Lower leg skin (tissue), 3 donors: ENCODE results near the gene VAV2.

Experiments used
- POLR2A ChIP-seq, 2 donors: fragments of 450-650 bp; IDR thresholded peaks; one replicate each; pipeline ENCODE4 v1.6.1; 2016 to 2017; ENCODE audit warnings: antibody characterized with exemption in 2 of 2, mild to moderate bottlenecking in 1 of 2, moderate library complexity in 1 of 2
- TF ChIP-seq, protein P1 (sequence below), 3 donors: fragments of 450-650 bp; IDR thresholded peaks; one replicate each; pipeline ENCODE4 v1.5.1; 2016; ENCODE audit warnings: antibody characterized with exemption in 3 of 3, mild to moderate bottlenecking in 3 of 3, moderate library complexity in 2 of 3

DNA sequence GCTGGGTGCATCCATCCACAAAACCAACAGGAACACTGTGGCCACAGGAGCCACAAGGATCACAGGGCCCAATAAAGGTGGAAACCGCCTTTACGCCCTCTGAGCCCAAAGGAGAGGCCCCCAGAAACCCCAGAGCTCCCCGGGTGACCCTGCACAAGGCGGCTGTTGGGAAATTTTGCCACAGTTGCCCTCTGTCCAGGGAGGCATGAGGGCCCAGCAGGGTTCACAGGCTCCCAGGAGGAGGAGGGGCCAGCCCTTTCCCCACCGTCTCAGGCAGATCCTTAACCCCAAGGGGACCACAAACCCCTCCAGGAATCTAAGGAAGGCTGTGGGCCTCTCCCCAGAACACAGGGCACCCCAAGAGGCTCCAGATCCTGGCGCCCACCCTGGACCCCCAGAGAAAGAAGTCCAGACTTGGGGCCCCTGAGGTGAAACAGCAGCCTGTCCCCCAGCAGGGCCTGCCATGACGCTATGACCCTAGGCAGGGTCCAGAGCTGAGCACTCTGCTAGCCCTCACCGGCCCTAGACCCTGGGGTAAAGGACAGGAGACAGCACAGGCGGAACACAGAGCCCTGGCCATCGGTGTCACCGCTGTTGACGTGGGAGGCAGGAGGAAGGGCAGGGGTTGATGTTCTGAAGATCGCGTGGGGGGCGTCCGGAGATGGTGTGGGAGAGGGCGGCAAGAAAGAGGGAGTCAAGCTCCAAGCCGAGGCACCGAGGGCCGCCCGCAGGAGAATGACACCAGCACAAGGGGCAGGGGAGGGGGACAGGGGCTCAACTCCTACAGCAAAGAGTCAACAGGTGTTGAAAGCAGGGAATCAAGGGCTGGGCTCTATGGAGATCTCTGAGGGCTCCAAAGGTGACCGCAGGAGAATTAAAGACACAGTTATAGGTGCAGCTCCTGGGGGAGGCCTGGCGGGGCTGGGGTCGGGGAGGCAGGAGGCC is 97.5 kb downstream of the VAV2 start:
- no peak for TF ChIP-seq POLR2A (IDR thresholded peaks at IDR 0.05)
- TF ChIP-seq, protein P1, sequence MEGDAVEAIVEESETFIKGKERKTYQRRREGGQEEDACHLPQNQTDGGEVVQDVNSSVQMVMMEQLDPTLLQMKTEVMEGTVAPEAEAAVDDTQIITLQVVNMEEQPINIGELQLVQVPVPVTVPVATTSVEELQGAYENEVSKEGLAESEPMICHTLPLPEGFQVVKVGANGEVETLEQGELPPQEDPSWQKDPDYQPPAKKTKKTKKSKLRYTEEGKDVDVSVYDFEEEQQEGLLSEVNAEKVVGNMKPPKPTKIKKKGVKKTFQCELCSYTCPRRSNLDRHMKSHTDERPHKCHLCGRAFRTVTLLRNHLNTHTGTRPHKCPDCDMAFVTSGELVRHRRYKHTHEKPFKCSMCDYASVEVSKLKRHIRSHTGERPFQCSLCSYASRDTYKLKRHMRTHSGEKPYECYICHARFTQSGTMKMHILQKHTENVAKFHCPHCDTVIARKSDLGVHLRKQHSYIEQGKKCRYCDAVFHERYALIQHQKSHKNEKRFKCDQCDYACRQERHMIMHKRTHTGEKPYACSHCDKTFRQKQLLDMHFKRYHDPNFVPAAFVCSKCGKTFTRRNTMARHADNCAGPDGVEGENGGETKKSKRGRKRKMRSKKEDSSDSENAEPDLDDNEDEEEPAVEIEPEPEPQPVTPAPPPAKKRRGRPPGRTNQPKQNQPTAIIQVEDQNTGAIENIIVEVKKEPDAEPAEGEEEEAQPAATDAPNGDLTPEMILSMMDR (IDR thresholded peaks at IDR 0.05): no peak
